Endometrium (tissue), 2 donors: ENCODE data around the gene ADPRS.

Experiments used
- FAIRE-seq: peaks from 2 replicates; lab custom pipeline; 2012; peaks lifted over from hg19 to GRCh38; lab: Jason Lieb, UNC
- donor health status: control.
- donor health status: control.

Gene ADPRS

DNA sequence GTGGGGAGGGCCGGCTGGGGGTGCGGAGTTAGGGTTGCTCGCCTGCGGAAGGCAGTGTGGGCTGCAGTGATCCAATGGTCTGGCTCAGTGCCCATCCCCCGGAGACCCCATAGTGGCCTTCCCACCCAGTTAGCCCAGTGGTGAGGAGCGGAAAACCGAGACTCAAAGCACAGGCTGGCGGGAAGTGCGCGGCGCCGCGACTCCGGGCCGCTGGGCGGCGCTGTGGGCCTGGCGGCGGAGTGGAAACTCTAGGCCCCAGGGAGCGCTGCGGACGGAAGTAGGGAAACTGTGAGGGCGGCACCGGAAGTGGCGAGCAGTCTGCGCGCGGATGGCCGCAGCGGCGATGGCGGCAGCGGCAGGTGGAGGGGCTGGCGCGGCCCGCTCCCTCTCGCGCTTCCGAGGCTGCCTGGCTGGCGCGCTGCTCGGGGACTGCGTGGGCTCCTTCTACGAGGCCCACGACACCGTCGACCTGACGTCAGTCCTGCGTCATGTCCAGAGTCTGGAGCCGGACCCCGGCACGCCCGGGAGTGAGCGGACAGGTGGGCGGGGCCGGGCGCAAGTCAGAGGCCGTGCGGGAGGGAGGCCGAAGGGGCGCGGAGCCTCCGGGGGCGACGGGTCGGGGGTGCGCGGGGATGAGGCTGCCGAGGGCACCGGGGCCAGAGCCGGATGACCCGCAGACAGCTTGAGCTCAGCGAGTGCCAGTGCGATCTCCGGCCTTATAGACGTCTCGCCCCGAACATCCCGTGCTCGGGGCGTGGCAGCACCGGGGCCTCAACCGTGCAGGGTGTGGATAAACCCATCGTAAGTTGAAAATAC lies at the start of gene ADPRS:
ADPRS (plus strand) TSS at position 316 of the 816 bp plus-strand sequence; CDS start at position 329, 13 bp downstream.
- no peak for FAIRE-seq

GRCh38 chr1:36040238-36040637 lies 48.5 kb upstream of the ADPRS start:
- no peak for FAIRE-seq

- no peak for FAIRE-seq
These were observed 36.9 kb upstream of the ADPRS start for GRCh38 chr1:36051821-36052220.

GRCh38 chr1:36053978-36054377 lies 34.7 kb upstream of the ADPRS start:
- no peak for FAIRE-seq

DNA sequence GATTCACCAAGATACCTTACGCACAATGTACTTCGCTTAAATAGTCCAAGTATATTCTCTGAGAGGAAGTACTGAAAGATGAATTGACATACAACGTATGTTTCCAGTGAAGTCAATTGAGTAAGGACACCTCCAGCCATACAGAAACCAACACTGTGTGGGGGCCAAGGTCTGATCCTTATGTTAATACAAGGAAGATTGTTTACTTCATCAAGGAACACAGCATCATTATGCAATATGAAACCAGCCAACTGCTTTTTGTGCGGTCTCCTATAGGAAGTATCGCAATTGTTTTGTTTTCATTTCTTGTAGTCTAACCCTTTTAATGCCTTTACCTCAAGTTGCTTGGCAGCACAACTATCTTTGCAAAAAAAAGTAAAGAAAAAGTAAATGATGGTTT lies 33.0 kb upstream of the ADPRS start:
- no peak for FAIRE-seq

DNA sequence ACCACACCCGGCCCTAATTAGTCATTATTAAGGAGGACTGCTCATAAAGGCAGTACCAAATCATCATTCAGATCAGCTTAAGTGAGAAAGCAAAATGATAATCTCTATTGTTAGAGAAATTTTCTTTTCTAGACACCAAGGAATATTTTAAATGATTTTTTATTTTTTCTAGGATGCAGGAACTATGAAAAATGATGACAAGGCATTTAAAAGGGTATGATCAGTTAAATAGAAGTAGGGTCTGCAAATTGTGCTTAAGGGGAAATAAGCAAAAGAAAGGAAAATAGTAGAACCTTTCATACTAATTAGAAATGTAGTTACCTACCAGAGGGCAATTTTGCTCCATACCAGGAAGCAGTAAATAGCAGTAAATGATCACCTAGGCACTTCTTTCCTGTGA lies 26.4 kb upstream of the ADPRS start:
- FAIRE-seq: no peak

GRCh38 chr1:36067871-36068270 lies 20.8 kb upstream of the ADPRS start:
- FAIRE-seq: no peak

DNA sequence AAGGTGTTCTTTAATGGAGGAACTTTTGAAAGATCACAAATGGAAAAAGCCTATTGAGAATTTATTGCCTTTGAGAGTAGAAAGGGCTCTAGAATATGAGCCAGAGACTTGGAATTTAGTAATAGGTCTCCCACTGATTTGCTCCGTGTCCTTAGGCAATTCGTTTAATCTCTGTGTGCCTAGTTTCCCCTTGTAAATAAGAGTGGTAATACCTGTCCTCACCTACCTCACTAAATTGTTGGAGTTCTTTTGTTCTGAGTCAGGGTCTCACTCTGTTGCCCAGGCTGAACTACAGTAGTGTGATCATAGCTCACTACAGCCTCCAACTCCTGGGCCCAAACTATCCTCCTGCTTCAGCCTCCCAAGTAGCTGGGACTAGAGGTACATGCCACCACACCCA lies 19.8 kb upstream of the ADPRS start:
- no peak for FAIRE-seq

GRCh38 chr1:36070349-36070748 lies 18.3 kb upstream of the ADPRS start:
- FAIRE-seq: no peak

DNA sequence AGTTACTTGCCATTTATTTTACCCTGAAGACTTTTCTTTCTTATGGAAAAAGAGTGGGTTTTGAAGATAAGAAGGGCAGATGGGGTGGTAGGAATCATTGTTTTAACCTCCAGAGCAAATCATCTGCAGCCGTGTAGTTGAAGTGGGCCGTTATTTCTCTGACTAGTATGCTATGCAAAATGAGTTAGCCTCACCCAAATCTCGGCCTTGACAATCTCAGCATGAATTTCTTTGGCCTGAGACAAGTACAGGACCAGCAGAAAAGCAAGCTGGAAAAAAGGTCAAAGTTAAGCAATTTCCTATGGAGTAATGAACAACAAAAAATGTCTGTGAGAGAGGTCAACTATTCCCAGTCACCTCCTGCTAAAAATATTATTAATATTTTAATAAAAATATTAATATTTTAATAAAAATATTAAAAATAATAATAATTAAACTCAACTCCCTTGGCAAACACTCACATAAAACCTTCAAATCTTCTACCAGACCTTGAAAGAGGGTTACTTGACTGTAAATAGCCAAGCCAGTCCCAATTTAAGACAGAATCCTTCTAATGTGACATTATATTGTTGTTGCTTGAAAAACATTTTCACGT lies 11.6 kb upstream of the ADPRS start:
- no peak for FAIRE-seq

DNA sequence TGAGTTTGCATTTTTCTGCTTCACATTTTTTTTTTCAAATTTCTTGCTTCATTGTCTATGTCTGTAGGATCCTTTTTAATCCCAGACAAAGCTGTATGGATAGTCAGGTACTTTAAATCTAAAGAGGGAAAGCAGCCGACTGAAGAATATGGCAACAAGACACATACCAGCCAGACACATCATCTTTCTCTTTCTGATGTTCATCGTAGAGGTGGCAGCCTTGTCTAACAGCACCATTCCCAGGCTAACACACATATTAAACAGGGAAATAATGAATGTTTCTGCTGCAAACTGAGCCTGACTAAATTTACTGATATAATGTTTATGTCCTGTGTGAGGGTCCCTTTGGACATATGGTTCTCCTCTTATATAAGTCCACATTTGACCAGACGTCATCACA lies 8.5 kb upstream of the ADPRS start:
- FAIRE-seq: no peak

GRCh38 chr1:36080801-36081200 lies 7.9 kb upstream of the ADPRS start:
- FAIRE-seq: no peak

DNA sequence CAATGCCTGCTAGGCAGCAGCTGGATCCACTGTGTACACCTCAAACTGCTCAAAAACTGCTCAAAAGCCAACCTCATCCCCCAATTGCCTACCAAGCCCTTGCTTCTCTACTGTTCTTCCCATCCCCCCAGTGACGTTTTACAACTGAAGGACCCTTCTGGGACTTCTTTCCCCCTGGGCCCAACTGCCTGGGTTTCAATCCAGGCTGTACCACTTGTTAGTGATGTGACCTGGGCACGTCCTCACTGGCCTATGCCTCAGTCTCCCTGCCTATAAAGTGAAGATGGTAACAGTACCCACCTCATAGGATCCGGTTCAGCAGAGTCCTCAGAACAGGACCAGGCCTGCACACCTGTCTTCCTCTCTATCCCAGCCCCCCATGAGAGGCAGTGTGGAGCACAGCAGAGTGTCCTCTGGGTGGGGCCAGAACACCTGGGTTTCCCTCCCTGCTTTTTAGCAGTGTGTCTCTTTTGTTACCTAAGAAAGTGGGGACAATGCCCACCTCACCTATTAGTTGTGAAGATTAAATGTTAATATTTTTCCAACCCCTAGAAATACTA lies 6.7 kb upstream of the ADPRS start:
- FAIRE-seq: no peak

- no peak for FAIRE-seq
These were observed 5.5 kb upstream of the ADPRS start for GRCh38 chr1:36083219-36083618.

DNA sequence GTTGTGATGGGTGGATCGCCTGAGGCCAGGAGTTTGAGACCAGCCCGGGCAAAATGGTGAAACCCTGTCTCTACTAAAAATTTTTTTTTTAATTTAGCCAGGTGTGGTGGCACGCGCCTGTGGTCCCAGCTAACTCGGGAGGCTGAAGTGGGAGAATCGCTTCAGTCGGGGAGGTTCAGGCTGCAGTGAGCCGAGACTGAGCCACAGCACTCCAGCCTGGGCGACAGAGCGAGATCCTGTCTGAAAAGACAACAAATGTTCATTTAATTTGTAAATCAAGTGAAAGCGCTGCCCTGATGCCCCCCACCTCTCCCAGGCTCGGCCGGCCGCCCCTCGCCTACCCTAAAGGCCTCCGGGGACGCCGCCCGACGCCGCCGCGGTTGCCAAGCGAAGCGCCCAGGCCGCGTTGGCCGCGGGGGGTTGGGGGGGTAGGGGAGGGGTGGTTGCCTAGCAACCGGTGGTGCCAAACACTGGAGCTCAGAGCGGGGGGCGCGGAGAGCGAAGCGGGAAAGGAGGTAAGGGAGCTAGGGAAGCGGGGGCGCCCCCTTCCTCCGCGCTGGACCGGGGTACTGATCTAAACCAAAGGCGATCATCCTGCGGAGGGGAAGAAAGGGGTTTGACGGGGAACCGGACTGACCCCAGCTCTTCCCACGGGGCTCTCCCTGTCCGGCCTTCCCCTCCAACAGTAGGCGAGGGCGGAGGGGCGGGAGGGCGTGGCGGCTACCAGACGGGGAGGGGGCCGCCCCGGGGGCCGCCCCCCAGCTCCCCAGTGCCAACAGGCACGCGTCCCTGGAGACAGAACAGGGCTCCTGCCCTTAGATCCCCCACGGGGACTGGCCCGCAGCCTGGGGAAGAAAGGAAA lies 4.8 kb upstream of the ADPRS start, which contains the start of gene TEKT2:
TEKT2 (plus strand) TSS at position 460 of the 862 bp plus-strand sequence. CDS start 828 bp downstream, outside the sequence.
- no peak for FAIRE-seq

GRCh38 chr1:36084497-36085115 lies 4.1 kb upstream of the ADPRS start:
- FAIRE-seq: no peak

GRCh38 chr1:36085126-36085525 lies 3.6 kb upstream of the ADPRS start:
- FAIRE-seq: no peak

- FAIRE-seq: no peak
These were observed 2.8 kb upstream of the ADPRS start for GRCh38 chr1:36085686-36086526.

DNA sequence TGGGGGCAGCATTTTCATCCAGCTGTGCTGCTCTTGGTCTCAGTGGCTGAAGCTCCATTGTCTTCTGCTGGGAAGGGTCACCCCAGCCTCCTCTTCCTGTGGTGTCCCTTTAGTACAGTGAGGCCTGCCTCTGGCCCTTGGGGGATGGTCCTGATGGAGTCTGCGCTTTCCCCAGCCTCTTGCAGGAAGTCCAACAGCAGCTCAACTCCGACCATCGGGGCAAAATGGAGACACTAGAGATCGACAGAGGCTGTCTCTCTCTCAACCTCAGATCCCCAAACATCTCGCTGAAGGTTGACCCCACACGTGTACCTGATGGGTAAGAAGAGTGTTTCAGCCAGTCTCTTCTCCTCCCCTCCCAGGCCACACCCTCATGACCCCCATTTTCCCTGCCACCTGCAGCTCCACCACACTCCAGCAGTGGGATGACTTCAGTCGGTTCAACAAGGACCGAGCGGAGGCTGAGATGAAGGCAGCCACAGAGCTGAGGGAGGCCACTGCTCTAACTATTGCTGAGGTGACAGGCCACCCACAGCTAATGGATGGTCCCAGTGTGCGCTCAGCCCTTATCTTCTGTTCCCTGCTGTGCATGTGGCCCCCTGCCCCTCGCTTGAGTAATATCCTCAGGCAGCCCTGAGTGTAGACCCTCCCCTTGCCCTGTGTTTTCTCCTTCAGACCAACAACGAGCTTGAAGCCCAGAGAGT lies 2.0 kb upstream of the ADPRS start:
- no peak for FAIRE-seq
